Bronchial epithelial cell (primary cell): Measurements from ENCODE around the gene SNRPA1. TPM values are rescaled to one million over a fixed set of nuclear protein-coding genes. Genes with fewer than 3 reads are reported as not detected.

Experiments used
- DNase-seq: peaks from one replicate; pipeline ENCODE4 v3.0.0-alpha.2; 2010; ENCODE audit warnings: low read depth
- FAIRE-seq: peaks from 2 replicates; lab custom pipeline; 2011; peaks lifted over from hg19 to GRCh38; lab: Jason Lieb, UNC
- H3K27me3 ChIP-seq: 2 replicates; pipeline ENCODE4 v1.5.1; 2011; ENCODE audit warnings: low read length; ENCODE audit not compliant: control insufficient read depth, insufficient read depth
- H3K36me3 ChIP-seq: 2 replicates; pipeline ENCODE4 v1.5.1; 2011; ENCODE audit warnings: low read length; ENCODE audit not compliant: control insufficient read depth, insufficient read depth
- H3K4me3 ChIP-seq: 2 replicates; pipeline ENCODE4 v1.5.1; 2011; ENCODE audit warnings: mild to moderate bottlenecking, low read depth, low read length, control low read depth
- total RNA-seq: library from RNA; depleted of rRNA; stranded (reverse); fragments of >200 nt; gene quantifications from 2 replicates; pipeline ENCODE4 v1.2.1, GENCODE V29; 2014
- TF ChIP-seq, protein P1 (sequence below): IDR thresholded peaks from 2 replicates; pipeline ENCODE4 v1.5.1; 2011; ENCODE audit warnings: mild to moderate bottlenecking, moderate library complexity, low read length, control low read depth, inconsistent platforms; ENCODE audit not compliant: insufficient read depth, severe bottlenecking

SNRPA1 gene
- total RNA-seq, 1 donor from 2014 or later = 21.6 TPM

DNA sequence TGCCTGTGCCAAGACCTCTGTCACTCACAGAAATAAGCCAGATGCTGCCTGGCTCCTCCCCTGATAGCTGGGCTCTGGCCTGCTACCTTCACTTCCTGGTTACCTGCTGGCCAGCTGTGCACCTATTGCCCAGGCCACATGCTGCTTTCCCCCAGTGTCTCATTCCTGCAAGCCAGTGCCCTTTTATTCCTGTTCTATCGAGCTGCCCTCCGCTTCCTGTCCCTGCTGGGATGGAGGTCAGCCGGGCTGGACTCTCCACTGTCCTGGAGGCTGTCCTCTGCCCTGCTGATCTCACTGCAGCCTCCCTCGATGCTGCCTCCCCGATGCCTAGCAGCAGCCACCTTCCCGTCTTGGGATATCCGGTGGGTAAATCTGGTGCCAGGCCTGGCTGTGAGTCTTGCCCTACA, 37.0 kb upstream of the SNRPA1 start:
- TF ChIP-seq, protein P1, sequence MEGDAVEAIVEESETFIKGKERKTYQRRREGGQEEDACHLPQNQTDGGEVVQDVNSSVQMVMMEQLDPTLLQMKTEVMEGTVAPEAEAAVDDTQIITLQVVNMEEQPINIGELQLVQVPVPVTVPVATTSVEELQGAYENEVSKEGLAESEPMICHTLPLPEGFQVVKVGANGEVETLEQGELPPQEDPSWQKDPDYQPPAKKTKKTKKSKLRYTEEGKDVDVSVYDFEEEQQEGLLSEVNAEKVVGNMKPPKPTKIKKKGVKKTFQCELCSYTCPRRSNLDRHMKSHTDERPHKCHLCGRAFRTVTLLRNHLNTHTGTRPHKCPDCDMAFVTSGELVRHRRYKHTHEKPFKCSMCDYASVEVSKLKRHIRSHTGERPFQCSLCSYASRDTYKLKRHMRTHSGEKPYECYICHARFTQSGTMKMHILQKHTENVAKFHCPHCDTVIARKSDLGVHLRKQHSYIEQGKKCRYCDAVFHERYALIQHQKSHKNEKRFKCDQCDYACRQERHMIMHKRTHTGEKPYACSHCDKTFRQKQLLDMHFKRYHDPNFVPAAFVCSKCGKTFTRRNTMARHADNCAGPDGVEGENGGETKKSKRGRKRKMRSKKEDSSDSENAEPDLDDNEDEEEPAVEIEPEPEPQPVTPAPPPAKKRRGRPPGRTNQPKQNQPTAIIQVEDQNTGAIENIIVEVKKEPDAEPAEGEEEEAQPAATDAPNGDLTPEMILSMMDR = no peak
- H3K4me3 ChIP-seq = no peak overlapping the region
- DNase-seq (no peak), FAIRE-seq (no peak)
- H3K27me3 ChIP-seq = peaks cover 1% of the 10 kb centered on the region
- no peaks in the 10 kb centered on the region for H3K36me3 ChIP-seq

DNA sequence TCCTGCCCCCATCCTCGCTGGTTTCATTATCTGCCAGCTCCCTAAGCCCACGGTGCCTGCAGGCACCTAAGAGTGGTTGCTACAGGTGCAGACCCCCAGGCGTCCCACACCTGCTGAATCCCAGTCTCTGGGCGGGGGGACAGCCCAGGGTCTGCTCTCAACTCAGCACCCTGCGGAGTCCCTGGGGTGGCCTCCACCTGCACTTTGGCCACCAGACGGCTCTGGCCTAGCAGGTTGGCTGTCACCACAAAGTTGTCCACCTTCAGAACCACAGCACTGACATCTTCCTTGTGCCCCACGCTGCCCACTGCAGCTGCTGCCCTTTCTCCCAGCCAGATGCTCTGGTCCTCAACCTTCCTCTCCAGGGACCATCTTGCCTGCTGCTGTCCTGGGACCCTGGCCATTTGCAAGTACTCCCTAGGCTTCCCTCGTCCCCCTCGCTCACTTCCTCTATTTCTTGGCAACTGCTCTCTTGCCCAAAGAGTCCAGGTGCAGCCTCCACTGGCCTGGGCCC, 34.9 kb upstream of the SNRPA1 start:
- DNase-seq (no peak), FAIRE-seq (no peak)
- TF ChIP-seq, protein P1 = no peak
- H3K27me3 ChIP-seq = peaks cover 1% of the 10 kb centered on the region
- H3K36me3 ChIP-seq = no peaks in the 10 kb centered on the region
- no peak overlapping the region for H3K4me3 ChIP-seq

DNA sequence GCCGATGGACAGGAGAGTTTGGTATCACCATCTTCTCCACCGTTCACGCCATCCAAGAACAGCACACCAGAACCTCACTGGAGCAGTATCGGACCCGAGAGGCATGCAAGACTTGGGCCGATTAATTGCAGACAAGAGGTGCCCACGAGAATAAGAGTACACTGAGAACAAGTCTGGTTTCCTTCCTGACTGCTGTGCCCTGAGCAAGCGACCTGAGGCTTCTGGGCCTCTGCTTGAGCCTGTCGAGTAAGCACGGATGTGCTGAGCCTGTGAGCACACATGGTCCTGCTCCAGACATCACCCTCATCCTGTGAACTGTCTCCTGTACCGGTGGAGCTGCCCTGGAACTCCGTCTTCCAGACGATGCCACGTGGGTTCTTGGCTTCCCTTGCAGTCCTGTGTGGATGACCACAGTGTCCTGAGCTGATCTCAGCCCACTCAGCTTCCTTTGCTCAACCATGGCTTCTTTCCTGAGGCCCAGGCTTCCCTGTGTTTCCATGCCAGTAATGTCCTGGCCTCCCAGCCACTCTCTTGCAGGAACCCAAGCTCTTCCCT, 34.3 kb upstream of the SNRPA1 start:
- no peaks in the 10 kb centered on the region for H3K36me3 ChIP-seq
- H3K27me3 ChIP-seq = peaks cover 1% of the 10 kb centered on the region
- no peak overlapping the region for H3K4me3 ChIP-seq
- DNase-seq = no peak
- no peak for FAIRE-seq
- TF ChIP-seq, protein P1 = no peak

DNA sequence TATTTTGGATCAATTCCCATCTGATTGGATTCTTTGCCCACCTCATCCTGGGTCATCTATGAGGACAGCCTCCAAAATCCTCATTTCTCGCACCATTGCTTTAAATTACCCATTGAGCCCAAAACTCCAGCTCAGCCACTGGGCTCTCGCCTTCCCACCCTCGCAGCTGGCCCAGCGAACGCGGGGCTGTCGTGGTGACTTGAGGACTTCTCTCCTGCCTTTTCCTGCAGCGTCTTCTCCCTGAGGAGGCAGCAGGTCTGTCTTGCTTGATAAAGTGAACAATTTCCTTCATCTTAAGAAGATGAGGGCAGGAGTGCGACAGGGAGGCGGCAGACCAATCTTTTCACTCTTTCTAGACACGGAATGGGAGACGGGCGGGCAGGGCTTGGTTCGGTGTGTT, 33.0 kb upstream of the SNRPA1 start:
- no peak for FAIRE-seq
- TF ChIP-seq, protein P1 = no peak
- peaks cover 1% of the 10 kb centered on the region for H3K27me3 ChIP-seq
- no peak for DNase-seq
- no peak overlapping the region for H3K4me3 ChIP-seq
- no peaks in the 10 kb centered on the region for H3K36me3 ChIP-seq

DNA sequence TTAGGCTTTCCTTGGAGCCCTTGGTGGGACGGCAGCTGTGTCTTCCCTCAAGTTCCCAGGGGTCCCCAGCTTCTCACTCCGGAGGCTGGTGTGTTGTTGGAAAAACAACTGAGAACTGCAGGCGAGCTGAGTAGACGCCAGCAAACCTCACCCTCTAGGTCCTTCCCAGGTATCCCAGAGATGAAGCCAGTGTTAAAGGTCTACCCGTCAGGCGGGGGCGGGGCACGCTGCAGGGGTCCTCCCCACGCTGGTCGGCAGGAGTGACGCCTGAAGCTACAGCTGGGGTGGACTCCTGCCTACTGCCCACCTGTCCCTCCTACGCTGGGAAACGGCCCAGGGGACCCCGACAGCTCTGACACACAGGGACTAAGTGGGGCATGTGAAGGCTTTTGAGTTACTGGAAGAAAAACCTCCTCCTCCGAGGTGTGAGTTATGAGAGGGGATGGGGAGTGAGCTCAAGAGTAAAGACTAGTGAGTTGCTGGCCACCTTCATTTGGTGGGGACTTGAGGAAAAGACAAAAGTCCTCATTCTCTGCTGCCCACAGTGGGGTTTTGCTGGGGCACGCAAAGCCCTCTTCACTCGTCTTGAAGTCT, 32.2 kb upstream of the SNRPA1 start:
- FAIRE-seq = peak; percentile 52
- DNase-seq = no peak
- H3K36me3 ChIP-seq = no peaks in the 10 kb centered on the region
- no peak overlapping the region for H3K4me3 ChIP-seq
- H3K27me3 ChIP-seq = peaks cover 1% of the 10 kb centered on the region
- TF ChIP-seq, protein P1 = no peak
